ENCODE measurements around the gene IL4R. TPM values are rescaled to one million over a fixed set of nuclear protein-coding genes. Genes with fewer than 3 reads are reported as not detected.

Gene IL4R
- polyA plus RNA-seq, 1 donor from 2014 or later, result 0.07 TPM

- H3K27ac ChIP-seq (ENCODE audit: low read length), result no peak overlapping the region
- peaks cover 34% of the 10 kb centered on the region for H3K27me3 ChIP-seq (ENCODE audit: insufficient read depth, low read depth, low read length)
- H3K36me3 ChIP-seq (ENCODE audit: insufficient read depth, low read length), result no peaks in the 10 kb centered on the region
Observed at GRCh38 chr16:27312580-27313421, 973 bp upstream of the IL4R start.

More at GRCh38 chr16:27312580-27313421, 973 bp upstream of the IL4R start:
- Histone ChIP-seq H3K9ac (ENCODE audit: low read length) (no peak overlapping the region), H2AFZ (ENCODE audit: low read depth, low read length) (no peak overlapping the region), H3K9me3 (ENCODE audit: low read length) (no peaks in the 10 kb centered on the region), H3K4me2 (ENCODE audit: low read length) (no peak overlapping the region), H4K20me1 (ENCODE audit: insufficient read depth) (no peaks in the 10 kb centered on the region), H3K79me2 (replicated peaks; ENCODE audit: insufficient read depth, low read length) (no peaks in the 10 kb centered on the region), H3K4me3 (ENCODE audit: low read length) (peak overlapping the region; percentile 65), H3F3A (ENCODE audit: insufficient read depth, low read length, poor library complexity, severe bottlenecking) (no peaks in the 10 kb centered on the region), H3K9me2 (ENCODE audit: insufficient read depth, low read length) (no peaks in the 10 kb centered on the region)
- TF ChIP-seq RAD21 (conservative IDR thresholded peaks at IDR 0.05) (no peak), MXI1 (conservative IDR thresholded peaks at IDR 0.05; ENCODE audit: poor library complexity, severe bottlenecking) (no peak), POLR2AphosphoS5 (IDR thresholded peaks at IDR 0.05) (no peak), CTCF (IDR thresholded peaks at IDR 0.05; ENCODE audit: poor library complexity, severe bottlenecking) (no peak), SMC3 (conservative IDR thresholded peaks at IDR 0.05; ENCODE audit: poor library complexity) (no peak), TAF1 (IDR thresholded peaks at IDR 0.05; ENCODE audit: low read depth) (no peak), EP300 (conservative IDR thresholded peaks at IDR 0.05; ENCODE audit: poor library complexity, severe bottlenecking) (no peak), REST (IDR thresholded peaks at IDR 0.05; ENCODE audit: borderline replicate concordance) (no peak), EZH2 (IDR thresholded peaks at IDR 0.05; ENCODE audit: borderline replicate concordance, insufficient read depth, low read length, poor library complexity, severe bottlenecking) (no peak)
